H1 (cell line): ENCODE data around the gene PDCD6IP. TPM values are rescaled to one million over a fixed set of nuclear protein-coding genes. Genes with fewer than 3 reads are reported as not detected.

Experiments
- CTCF ChIA-PET: fragments of 300-600 bp; sonication (Branson Sonifier 250); formaldehyde crosslinking; loops from one replicate; lab custom pipeline; 2021; ENCODE audit not compliant: partially characterized antibody; lab: Charles Lee
- POLR2A ChIA-PET: fragments of 300-600 bp; sonication (Branson Sonifier 250); formaldehyde crosslinking; loops from one replicate; lab custom pipeline; 2021; ENCODE audit warnings: inconsistent platforms; ENCODE audit not compliant: partially characterized antibody; lab: Charles Lee
- DNase-seq, 2 experiments: peaks; one replicate each; pipeline versions ENCODE4 v3.0.0 to v3.0.0-alpha.2; 2010 to 2022; ENCODE audit warnings: low spot score in 2 of 2, low read depth in 1 of 2, mixed read lengths in 1 of 2
- FAIRE-seq: peaks from 2 replicates; lab custom pipeline; 2011; peaks lifted over from hg19 to GRCh38; lab: Jason Lieb, UNC
- H2AFZ ChIP-seq: 2 replicates; pipeline ENCODE4 v1.8.1; 2012; ENCODE audit warnings: low read length, inconsistent platforms
- H2AK5ac ChIP-seq: 2 replicates; pipeline ENCODE4 v1.6.1; 2013; ENCODE audit warnings: low read depth, low read length
- H2BK120ac ChIP-seq: replicated peaks from 2 replicates; pipeline ENCODE3; 2013; ENCODE audit warnings: low read depth, low read length, inconsistent platforms
- H2BK12ac ChIP-seq: 2 replicates; pipeline ENCODE4 v1.6.1; 2013; ENCODE audit warnings: low read depth, low read length
- H2BK15ac ChIP-seq: 2 replicates; pipeline ENCODE4 v1.6.1; 2013; ENCODE audit warnings: low read length
- H2BK20ac ChIP-seq: 2 replicates; pipeline ENCODE4 v1.6.1; 2013; ENCODE audit warnings: low read length
- H2BK5ac ChIP-seq: 2 replicates; pipeline ENCODE4 v1.6.1; 2013; ENCODE audit warnings: low read depth, low read length
- H3K14ac ChIP-seq: 2 replicates; pipeline ENCODE4 v1.6.1; 2013; ENCODE audit warnings: inconsistent platforms; ENCODE audit not compliant: insufficient read length
- H3K18ac ChIP-seq: 2 replicates; pipeline ENCODE4 v1.6.1; 2013; ENCODE audit warnings: low read length; ENCODE audit errors: extremely low read depth
- H3K23ac ChIP-seq: 2 replicates; pipeline ENCODE4 v1.6.1; 2013; ENCODE audit warnings: inconsistent platforms; ENCODE audit not compliant: insufficient read length
- H3K23me2 ChIP-seq: 2 replicates; pipeline ENCODE4 v1.6.1; 2013; ENCODE audit warnings: low read depth, low read length
- H3K27ac ChIP-seq: 2 replicates; pipeline ENCODE4 v1.6.1; 2011; ENCODE audit warnings: low read depth, low read length, inconsistent platforms
- H3K27me3 ChIP-seq, 4 experiments: replicated peaks in 1 of 4; 1 replicate in 1 of 4; 2 replicates in 3 of 4; pipeline versions ENCODE4 v1.6.1 to v1.8.1; 2011 to 2013; ENCODE audit warnings: low read length in 3 of 4, mild to moderate bottlenecking in 3 of 4, inconsistent platforms in 2 of 4, mixed read lengths in 2 of 4, moderate library complexity in 1 of 4; ENCODE audit not compliant: control insufficient read depth in 3 of 4, insufficient read depth in 3 of 4; ENCODE audit errors: extremely low read depth in 1 of 4
- H3K36me3 ChIP-seq, 4 experiments: 2 replicates each; pipeline versions ENCODE4 v1.6.1 to v1.8.1; 2011 to 2013; ENCODE audit warnings: mild to moderate bottlenecking in 4 of 4, low read length in 3 of 4, moderate library complexity in 2 of 4, control low read depth in 1 of 4, inconsistent platforms in 1 of 4; ENCODE audit not compliant: insufficient read depth in 4 of 4, control insufficient read depth in 2 of 4
- H3K4ac ChIP-seq: replicated peaks from 2 replicates; pipeline ENCODE3; 2013; ENCODE audit warnings: low read length, low read depth, mixed read lengths, inconsistent platforms; ENCODE audit not compliant: insufficient read length
- H3K4me1 ChIP-seq, 4 experiments: replicated peaks in 1 of 4; 1 replicate in 1 of 4; 2 replicates in 3 of 4; pipeline versions ENCODE4 v1.6.1 to v1.8.1; 2011 to 2013; ENCODE audit warnings: low read length in 3 of 4, inconsistent platforms in 2 of 4, mixed read lengths in 1 of 4; ENCODE audit not compliant: insufficient read depth in 4 of 4, control insufficient read depth in 3 of 4
- H3K4me2 ChIP-seq, 2 experiments: 2 replicates each; pipeline versions ENCODE4 v1.6.1 to v1.8.1; 2011 to 2013; ENCODE audit warnings: low read depth in 2 of 2, low read length in 2 of 2, control low read depth in 1 of 2, inconsistent platforms in 1 of 2, mild to moderate bottlenecking in 1 of 2; ENCODE audit not compliant: insufficient read depth in 1 of 2
- H3K4me3 ChIP-seq, 4 experiments: fragments of 200-600, 300-600 bp in 1 of 4; sonication (generic), shearing (Covaris generic), sonication (Bioruptor Twin) in 1 of 4; 2 replicates each; pipeline versions ENCODE4 v1.5.1 to v1.8.1; 2011 to 2016; ENCODE audit warnings: low read length in 4 of 4, low read depth in 3 of 4, control low read depth in 2 of 4, inconsistent platforms in 2 of 4, mild to moderate bottlenecking in 2 of 4, mixed read lengths in 1 of 4, moderate library complexity in 1 of 4; ENCODE audit not compliant: insufficient read depth in 2 of 4; ENCODE audit errors: extremely low read depth in 1 of 4
- H3K56ac ChIP-seq: replicated peaks from 2 replicates; pipeline ENCODE3; 2013; ENCODE audit warnings: low read depth, mild to moderate bottlenecking, mixed read lengths, low read length, inconsistent platforms; ENCODE audit not compliant: insufficient read length
- H3K79me1 ChIP-seq: 2 replicates; pipeline ENCODE4 v1.6.1; 2013; ENCODE audit warnings: low read depth, low read length, control low read depth
- H3K79me2 ChIP-seq, 2 experiments: 2 replicates each; pipeline versions ENCODE4 v1.6.1 to v1.8.1; 2012 to 2013; ENCODE audit warnings: low read length in 2 of 2, mild to moderate bottlenecking in 2 of 2, inconsistent platforms in 1 of 2; ENCODE audit not compliant: insufficient read depth in 2 of 2, control insufficient read depth in 1 of 2
- H3K9ac ChIP-seq, 4 experiments: replicated peaks in 1 of 4; 1 replicate in 1 of 4; 2 replicates in 3 of 4; pipeline versions ENCODE4 v1.6.1 to v1.8.1; 2011 to 2013; ENCODE audit warnings: low read depth in 3 of 4, low read length in 3 of 4, control low read depth in 2 of 4, mild to moderate bottlenecking in 2 of 4, moderate library complexity in 2 of 4, inconsistent platforms in 1 of 4; ENCODE audit errors: extremely low read depth in 1 of 4
- H3K9me3 ChIP-seq, 2 experiments: 2 replicates each; pipeline versions ENCODE4 v1.6.1 to v1.8.1; 2012 to 2013; ENCODE audit warnings: mild to moderate bottlenecking in 2 of 2, moderate library complexity in 2 of 2, control low read depth in 1 of 2, inconsistent platforms in 1 of 2, low read depth in 1 of 2, low read length in 1 of 2, mixed read lengths in 1 of 2; ENCODE audit not compliant: insufficient read depth in 2 of 2
- H4K20me1 ChIP-seq, 2 experiments: replicated peaks in 1 of 2; 2 replicates each; pipeline versions ENCODE3 to v1.8.1; 2011 to 2013; ENCODE audit warnings: inconsistent platforms in 2 of 2, low read length in 2 of 2, mild to moderate bottlenecking in 1 of 2; ENCODE audit not compliant: insufficient read depth in 2 of 2, control insufficient read depth in 1 of 2
- H4K5ac ChIP-seq: 2 replicates; pipeline ENCODE4 v1.6.1; 2013; ENCODE audit warnings: low read length, low read depth, mixed read lengths, inconsistent platforms; ENCODE audit not compliant: insufficient read length
- H4K8ac ChIP-seq: 2 replicates; pipeline ENCODE4 v1.8.0; 2013; ENCODE audit warnings: mild to moderate bottlenecking, moderate library complexity, low read length, inconsistent platforms; ENCODE audit not compliant: insufficient read depth; ENCODE audit errors: extremely low read depth
- H4K91ac ChIP-seq: replicated peaks from 2 replicates; pipeline ENCODE3; 2013; ENCODE audit warnings: low read length, mixed read lengths, inconsistent platforms; ENCODE audit not compliant: insufficient read length
- CBX5 ChIP-seq: fragments of 300-800, 300-1000 bp; sonication (generic); IDR thresholded peaks from 2 replicates; pipeline ENCODE4 v1.7.1; 2016; ENCODE audit warnings: antibody characterized with exemption, low read length, low read depth
- CHD2 ChIP-seq: IDR thresholded peaks from 2 replicates; pipeline ENCODE4 v1.6.1; 2012; ENCODE audit warnings: low read length, improper control_type of control experiment
- CTBP2 ChIP-seq: IDR thresholded peaks from 2 replicates; pipeline ENCODE4 v1.7.0; 2011; ENCODE audit warnings: borderline replicate concordance, mild to moderate bottlenecking, moderate library complexity, mixed read lengths, low read length; ENCODE audit not compliant: insufficient read depth, insufficient read length
- E2F6 ChIP-seq: IDR thresholded peaks from 2 replicates; pipeline ENCODE4 v1.6.1; 2012; ENCODE audit warnings: inconsistent platforms
- FOSL1 ChIP-seq: IDR thresholded peaks from 2 replicates; pipeline ENCODE4 v1.6.1; 2011; ENCODE audit warnings: mild to moderate bottlenecking, low read depth, low read length, moderate library complexity; ENCODE audit not compliant: insufficient read depth
- JUND ChIP-seq: IDR thresholded peaks from 2 replicates; pipeline ENCODE4 v1.6.1; 2011; ENCODE audit warnings: mild to moderate bottlenecking, improper control_type of control experiment, low read length
- NANOG ChIP-seq: IDR thresholded peaks from 2 replicates; pipeline ENCODE4 v1.6.1; 2011; ENCODE audit warnings: low read length, low read depth, mild to moderate bottlenecking, inconsistent platforms; ENCODE audit not compliant: insufficient read depth, poor library complexity, severe bottlenecking
- RFX5 ChIP-seq: IDR thresholded peaks from 2 replicates; pipeline ENCODE4 v1.6.1; 2011; ENCODE audit warnings: low read depth, low read length, improper control_type of control experiment, borderline replicate concordance
- RXRA ChIP-seq: IDR thresholded peaks from 2 replicates; pipeline ENCODE4 v1.6.1; 2011; ENCODE audit warnings: low read depth, mild to moderate bottlenecking, low read length, moderate library complexity; ENCODE audit not compliant: insufficient read depth
- SIRT6 ChIP-seq: IDR thresholded peaks from one replicate; pipeline ENCODE4 v1.7.1; 2012; ENCODE audit warnings: low read length, inconsistent platforms
- SP2 ChIP-seq: IDR thresholded peaks from 2 replicates; pipeline ENCODE4 v1.6.1; 2012; ENCODE audit warnings: mild to moderate bottlenecking, low read length, inconsistent platforms
- USF2 ChIP-seq: IDR thresholded peaks from 2 replicates; pipeline ENCODE4 v1.6.1; 2011; ENCODE audit warnings: low read length, improper control_type of control experiment
- YY1 ChIP-seq: IDR thresholded peaks from 2 replicates; pipeline ENCODE4 v1.6.1; 2011; ENCODE audit warnings: low read depth, mild to moderate bottlenecking, low read length
- ZNF274 ChIP-seq: IDR thresholded peaks from 2 replicates; pipeline ENCODE4 v1.7.0; 2012; ENCODE audit warnings: low read length, borderline replicate concordance; ENCODE audit errors: extremely low read depth
- WGBS, 2 experiments: shearing (Covaris generic) in 1 of 2; methylation state at CpG; one replicate each; pipeline versions ENCODE4 v1.1.6 to v1.1.7; 2013 to 2015; ENCODE audit warnings: low lambda C conversion rate in 2 of 2, mixed read lengths in 2 of 2, inconsistent platforms in 1 of 2, low coverage in 1 of 2, missing lambda C conversion rate in 1 of 2; ENCODE audit not compliant: insufficient replicate concordance in 2 of 2, insufficient coverage in 1 of 2, insufficient read length in 1 of 2; ENCODE audit errors: extremely low coverage in 1 of 2, missing lambda C conversion rate in 1 of 2; 5-methylcytosine and 5-hydroxymethylcytosine counted together
- polyA plus RNA-seq, 7 experiments: library from polyadenylated mRNA; depleted of rRNA in 3 of 7; stranded (reverse) in 5 of 7; unstranded in 2 of 7; fragments of >200 nt in 5 of 7; fragments of 200-250 nt in 2 of 7; gene quantifications; 1 replicate in 5 of 7; 2 replicates in 1 of 7; 4 replicates in 1 of 7; pipeline versions ENCODE4 v1.2.1 to v1.2.3, GENCODE V29; 2011 to 2013; ENCODE audit warnings: missing spikeins in 2 of 7, mixed read lengths in 2 of 7
- total RNA-seq: library from RNA; stranded (reverse); fragmentation: NEBNext Ultra II Directional; extraction: Animal tissue kit (Norgen Biotek cat#: 25700); gene quantifications from 2 replicates; pipeline ENCODE4 v1.2.1, GENCODE V29; 2021

The PDCD6IP gene
- total and polyA plus RNA-seq, 2 of the 8 experiments (the other 6 are each of a cell fraction or from before 2014, with no cell fraction given): 61.7 to 155 TPM

- Histone ChIP-seq H3K14ac (no peak overlapping the region), H2BK120ac (no peak overlapping the region), H2AFZ (no peak overlapping the region), H3K79me1 (no peaks in the 10 kb centered on the region), H4K8ac (no peak overlapping the region), H2BK20ac (no peak overlapping the region), H3K27ac (no peak overlapping the region), H3K23ac (no peak overlapping the region), H3K56ac (no peak overlapping the region), H3K9me3 (no peaks in the 10 kb centered on the region), H3K9ac (no peak overlapping the region), H4K20me1 (no peaks in the 10 kb centered on the region), H3K79me2 (no peaks in the 10 kb centered on the region), H2BK12ac (no peak overlapping the region), H3K4me1 (no peaks in the 10 kb centered on the region), H3K4me2 (no peak overlapping the region), H3K4ac (no peak overlapping the region), H2AK5ac (no peak overlapping the region), H2BK15ac (no peak overlapping the region), H3K23me2 (no peaks in the 10 kb centered on the region), H2BK5ac (no peak overlapping the region), H3K27me3 (no peaks in the 10 kb centered on the region), H4K91ac (no peak overlapping the region), H3K18ac (no peak overlapping the region), H3K4me3 (no peak overlapping the region), H4K5ac (no peak overlapping the region), H3K36me3 (no peaks in the 10 kb centered on the region)
- ChIA-PET CTCF (no interaction called here), POLR2A (no interaction called here)
- no peak for FAIRE-seq
- WGBS, 2 experiments: 78% methylated on average over 2 of the region's 2 CpGs; no CpG with 5 or more reads in 1 of the 2 experiments
- no peak for DNase-seq
- TF ChIP-seq SIRT6: no peak
- TF ChIP-seq SP2: no peak
- TF ChIP-seq JUND: no peak
- TF ChIP-seq FOSL1: no peak
- TF ChIP-seq YY1: no peak
- TF ChIP-seq RXRA: no peak
- no peak for TF ChIP-seq CBX5
- no peak for TF ChIP-seq NANOG
- TF ChIP-seq CHD2: no peak
- no peak for TF ChIP-seq ZNF274
- TF ChIP-seq E2F6: no peak
- no peak for TF ChIP-seq USF2
- no peak for TF ChIP-seq CTBP2
- TF ChIP-seq RFX5: no peak
These were observed 100.5 kb downstream of the PDCD6IP start for GRCh38 chr3:33898901-33899300.
